ENCODE measurements around the gene DCLRE1A. TPM values are rescaled to one million over a fixed set of nuclear protein-coding genes. Genes with fewer than 3 reads are reported as not detected.
"Not testable (repeated sequence)": the region's sequence is repeated elsewhere in the genome, so short reads cannot be mapped to it uniquely, and the experiment has no call there.

The DCLRE1A gene
- total and polyA plus RNA-seq, 2 experiments from 2014 or later = 4.2 to 7.7 TPM

- TF ChIP-seq EZH2phosphoT487 (IDR thresholded peaks at IDR 0.05; ENCODE audit: low read depth, severe bottlenecking, unreplicated experiment) (no peak), EZH2 (IDR thresholded peaks at IDR 0.05; ENCODE audit: borderline replicate concordance) (no peak)
- TF ChIP-seq, protein P1, sequence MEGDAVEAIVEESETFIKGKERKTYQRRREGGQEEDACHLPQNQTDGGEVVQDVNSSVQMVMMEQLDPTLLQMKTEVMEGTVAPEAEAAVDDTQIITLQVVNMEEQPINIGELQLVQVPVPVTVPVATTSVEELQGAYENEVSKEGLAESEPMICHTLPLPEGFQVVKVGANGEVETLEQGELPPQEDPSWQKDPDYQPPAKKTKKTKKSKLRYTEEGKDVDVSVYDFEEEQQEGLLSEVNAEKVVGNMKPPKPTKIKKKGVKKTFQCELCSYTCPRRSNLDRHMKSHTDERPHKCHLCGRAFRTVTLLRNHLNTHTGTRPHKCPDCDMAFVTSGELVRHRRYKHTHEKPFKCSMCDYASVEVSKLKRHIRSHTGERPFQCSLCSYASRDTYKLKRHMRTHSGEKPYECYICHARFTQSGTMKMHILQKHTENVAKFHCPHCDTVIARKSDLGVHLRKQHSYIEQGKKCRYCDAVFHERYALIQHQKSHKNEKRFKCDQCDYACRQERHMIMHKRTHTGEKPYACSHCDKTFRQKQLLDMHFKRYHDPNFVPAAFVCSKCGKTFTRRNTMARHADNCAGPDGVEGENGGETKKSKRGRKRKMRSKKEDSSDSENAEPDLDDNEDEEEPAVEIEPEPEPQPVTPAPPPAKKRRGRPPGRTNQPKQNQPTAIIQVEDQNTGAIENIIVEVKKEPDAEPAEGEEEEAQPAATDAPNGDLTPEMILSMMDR (IDR thresholded peaks at IDR 0.05; ENCODE audit: poor library complexity) = no peak
- no peaks in the 10 kb centered on the region for H3K9me3 ChIP-seq (ENCODE audit: low read depth)
- no peaks in the 10 kb centered on the region for H3K9me2 ChIP-seq (replicated peaks; ENCODE audit: insufficient read depth)
- no peaks in the 10 kb centered on the region for H3K4me1 ChIP-seq (ENCODE audit: insufficient read depth)
- no peaks in the 10 kb centered on the region for H4K20me1 ChIP-seq (ENCODE audit: insufficient read depth, poor library complexity, severe bottlenecking)
- H3K4me3 ChIP-seq = no peak overlapping the region
- H3K4me2 ChIP-seq = no peak overlapping the region
- H3K36me3 ChIP-seq (replicated peaks; ENCODE audit: insufficient read depth, low read depth) = no peaks in the 10 kb centered on the region
- no peak for DNase-seq (ENCODE audit: low spot score)
- no peaks in the 10 kb centered on the region for H3K27me3 ChIP-seq
- H2AFZ ChIP-seq = no peak overlapping the region
- H3K27ac ChIP-seq = no peak overlapping the region
- 97% methylated on average over 7 of the region's 7 CpGs for WGBS (ENCODE audit: low lambda C conversion rate, missing lambda C conversion rate)
- H3K79me2 ChIP-seq = no peaks in the 10 kb centered on the region
Measured at GRCh38 chr10:113822174-113822573, 31.7 kb downstream of the DCLRE1A start.

- H3K4me1 ChIP-seq (ENCODE audit: insufficient read depth); H3K4me3 ChIP-seq; H3K4me2 ChIP-seq; H3K9me2 ChIP-seq (replicated peaks; ENCODE audit: insufficient read depth); H4K20me1 ChIP-seq (ENCODE audit: insufficient read depth, poor library complexity, severe bottlenecking); H3K79me2 ChIP-seq; H3K27me3 ChIP-seq; H3K36me3 ChIP-seq (replicated peaks; ENCODE audit: insufficient read depth, low read depth); H3K9me3 ChIP-seq (ENCODE audit: low read depth); DNase-seq (ENCODE audit: low spot score); H3K27ac ChIP-seq; H2AFZ ChIP-seq: not testable (repeated sequence)
- WGBS (ENCODE audit: low lambda C conversion rate, missing lambda C conversion rate) = 79% methylated on average over 3 of the region's 3 CpGs
Measured at GRCh38 chr10:113821306-113821705, 32.6 kb downstream of the DCLRE1A start.

- Histone ChIP-seq H3K36me3 (replicated peaks; ENCODE audit: insufficient read depth, low read depth) (no peaks in the 10 kb centered on the region), H4K20me1 (ENCODE audit: insufficient read depth, poor library complexity, severe bottlenecking) (no peaks in the 10 kb centered on the region), H3K4me2 (no peak overlapping the region), H3K4me3 (no peak overlapping the region), H2AFZ (no peak overlapping the region), H3K9me2 (replicated peaks; ENCODE audit: insufficient read depth) (no peaks in the 10 kb centered on the region), H3K9me3 (ENCODE audit: low read depth) (no peaks in the 10 kb centered on the region), H3K79me2 (no peaks in the 10 kb centered on the region), H3K27ac (no peak overlapping the region), H3K4me1 (ENCODE audit: insufficient read depth) (no peaks in the 10 kb centered on the region), H3K27me3 (no peaks in the 10 kb centered on the region)
- TF ChIP-seq, protein P1 (IDR thresholded peaks at IDR 0.05; ENCODE audit: poor library complexity) = no peak
- TF ChIP-seq EZH2 (IDR thresholded peaks at IDR 0.05; ENCODE audit: borderline replicate concordance) = no peak
- no peak for TF ChIP-seq EZH2phosphoT487 (IDR thresholded peaks at IDR 0.05; ENCODE audit: low read depth, severe bottlenecking, unreplicated experiment)
- DNase-seq (ENCODE audit: low spot score) = no peak
- 48% methylated on average over 8 of the region's 8 CpGs for WGBS (ENCODE audit: low lambda C conversion rate, missing lambda C conversion rate)
Measured at GRCh38 chr10:113820507-113820906, 33.4 kb downstream of the DCLRE1A start.

GRCh38 chr10:113819989-113820388 lies 33.9 kb downstream of the DCLRE1A start:
- no peak overlapping the region for H3K27ac ChIP-seq
- H3K9me2 ChIP-seq (replicated peaks; ENCODE audit: insufficient read depth) = no peaks in the 10 kb centered on the region
- no peak for DNase-seq (ENCODE audit: low spot score)
- 86% methylated on average over 4 of the region's 4 CpGs for WGBS (ENCODE audit: low lambda C conversion rate, missing lambda C conversion rate)
- H3K79me2 ChIP-seq = no peaks in the 10 kb centered on the region
- H3K4me3 ChIP-seq = no peak overlapping the region
- no peaks in the 10 kb centered on the region for H3K9me3 ChIP-seq (ENCODE audit: low read depth)
- no peaks in the 10 kb centered on the region for H3K27me3 ChIP-seq
- no peaks in the 10 kb centered on the region for H3K36me3 ChIP-seq (replicated peaks; ENCODE audit: insufficient read depth, low read depth)
- no peaks in the 10 kb centered on the region for H4K20me1 ChIP-seq (ENCODE audit: insufficient read depth, poor library complexity, severe bottlenecking)
- no peak overlapping the region for H3K4me2 ChIP-seq
- TF ChIP-seq, protein P1 (IDR thresholded peaks at IDR 0.05; ENCODE audit: poor library complexity) = no peak
- no peak for TF ChIP-seq EZH2phosphoT487 (IDR thresholded peaks at IDR 0.05; ENCODE audit: low read depth, severe bottlenecking, unreplicated experiment)
- no peak for TF ChIP-seq EZH2 (IDR thresholded peaks at IDR 0.05; ENCODE audit: borderline replicate concordance)
- H3K4me1 ChIP-seq (ENCODE audit: insufficient read depth) = no peaks in the 10 kb centered on the region
- no peak overlapping the region for H2AFZ ChIP-seq

GRCh38 chr10:113814700-113815099 lies 39.2 kb downstream of the DCLRE1A start:
- not testable (repeated sequence) for H4K20me1 ChIP-seq (ENCODE audit: insufficient read depth, poor library complexity, severe bottlenecking); H3K79me2 ChIP-seq; H3K4me1 ChIP-seq (ENCODE audit: insufficient read depth); H3K27me3 ChIP-seq; DNase-seq (ENCODE audit: low spot score); H3K36me3 ChIP-seq (replicated peaks; ENCODE audit: insufficient read depth, low read depth); H3K9me3 ChIP-seq (ENCODE audit: low read depth); H3K27ac ChIP-seq; H3K9me2 ChIP-seq (replicated peaks; ENCODE audit: insufficient read depth); H2AFZ ChIP-seq; H3K4me3 ChIP-seq; H3K4me2 ChIP-seq
- 92% methylated on average over 1 of the region's 1 CpG for WGBS (ENCODE audit: low lambda C conversion rate, missing lambda C conversion rate)
